GM19043 (cell line): ENCODE measurements around the gene HAGH.

Experiments
- ATAC-seq: cut with Tn5 transposase; IDR thresholded peaks from one replicate; pipeline ENCODE4 v1.9.1; 2021; ENCODE audit warnings: low read depth; ENCODE audit not compliant: unreplicated experiment

Gene HAGH

GRCh38 chr16:1775846-1776671 is 50.6 kb downstream of the HAGH start:
- ATAC-seq = no peak

GRCh38 chr16:1775006-1775845 is 51.4 kb downstream of the HAGH start:
- ATAC-seq = no peak

- no peak for ATAC-seq
Observed at GRCh38 chr16:1774448-1774780, 52.2 kb downstream of the HAGH start.

- ATAC-seq = no peak
Observed at GRCh38 chr16:1773703-1774447, 52.8 kb downstream of the HAGH start.

GRCh38 chr16:1772908-1773702 is 53.5 kb downstream of the HAGH start, which contains the start of gene MRPS34:
MRPS34 (minus strand) TSS chr16:1773134; CDS start chr16:1773119, 15 bp downstream.
- ATAC-seq = no peak

- no peak for ATAC-seq
Observed at GRCh38 chr16:1772362-1772907, 54.2 kb downstream of the HAGH start, which contains the start of gene EME2. EME2 (plus strand) TSS chr16:1772810; CDS start chr16:1773228, 418 bp downstream.

GRCh38 chr16:1771864-1772361 is 54.7 kb downstream of the HAGH start:
- no peak for ATAC-seq

- ATAC-seq = no peak
Observed at GRCh38 chr16:1771188-1771863, 55.3 kb downstream of the HAGH start, which contains the start of gene NME3. NME3 (minus strand) TSS chr16:1771543; CDS start chr16:1771534, 9 bp downstream.

- ATAC-seq = no peak
Observed at GRCh38 chr16:1770328-1771187, 56.1 kb downstream of the HAGH start.

- ATAC-seq = no peak
Observed at GRCh38 chr16:1769402-1770300, 57.0 kb downstream of the HAGH start.

- ATAC-seq = no peak
Observed at GRCh38 chr16:1768767-1769401, 57.7 kb downstream of the HAGH start.

GRCh38 chr16:1768061-1768766 is 58.4 kb downstream of the HAGH start:
- ATAC-seq = no peak

- no peak for ATAC-seq
Observed at GRCh38 chr16:1767116-1767994, 59.3 kb downstream of the HAGH start.

- no peak for ATAC-seq
Observed at GRCh38 chr16:1766701-1767100, 59.9 kb downstream of the HAGH start.

GRCh38 chr16:1766231-1766630 is 60.4 kb downstream of the HAGH start:
- no peak for ATAC-seq
